ENCODE data around the gene NOL7. TPM values are rescaled to one million over a fixed set of nuclear protein-coding genes. Genes with fewer than 3 reads are reported as not detected.

NOL7 gene
- total RNA-seq, 1 donor from 2014 or later: 54.7 TPM

DNA sequence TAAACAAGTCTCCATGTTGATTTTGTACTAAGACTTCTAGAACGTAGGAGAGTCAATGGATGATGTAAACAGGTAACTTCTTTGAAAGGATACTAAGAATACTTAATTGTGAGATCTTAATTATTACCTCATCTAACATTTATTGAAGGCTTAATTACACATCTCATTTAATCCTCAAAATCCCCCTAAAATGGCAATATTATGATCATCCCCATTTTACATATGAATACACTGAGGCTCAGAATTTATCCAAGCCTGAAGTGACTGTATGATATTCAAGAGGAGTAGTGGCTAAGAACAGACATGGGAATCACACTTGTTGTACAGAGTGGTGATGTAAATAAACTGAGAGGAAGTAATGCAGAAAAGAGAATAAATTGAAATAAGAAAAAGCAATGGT lies 22.9 kb downstream of the NOL7 start:
- no peak for DNase-seq (ENCODE audit: low read depth, low spot score)
- Mint-ChIP-seq H3K9me3 (no peaks in the 10 kb centered on the region), H3K4me1 (peaks cover 13% of the 10 kb centered on the region), H3K27me3 (ENCODE audit: low read depth) (no peaks in the 10 kb centered on the region), H3K36me3 (ENCODE audit: low read depth) (peaks cover 16% of the 10 kb centered on the region), H3K4me3 (no peak overlapping the region), H3K27ac (ENCODE audit: unreplicated experiment) (no peak overlapping the region)
- TF ChIP-seq, protein P1, sequence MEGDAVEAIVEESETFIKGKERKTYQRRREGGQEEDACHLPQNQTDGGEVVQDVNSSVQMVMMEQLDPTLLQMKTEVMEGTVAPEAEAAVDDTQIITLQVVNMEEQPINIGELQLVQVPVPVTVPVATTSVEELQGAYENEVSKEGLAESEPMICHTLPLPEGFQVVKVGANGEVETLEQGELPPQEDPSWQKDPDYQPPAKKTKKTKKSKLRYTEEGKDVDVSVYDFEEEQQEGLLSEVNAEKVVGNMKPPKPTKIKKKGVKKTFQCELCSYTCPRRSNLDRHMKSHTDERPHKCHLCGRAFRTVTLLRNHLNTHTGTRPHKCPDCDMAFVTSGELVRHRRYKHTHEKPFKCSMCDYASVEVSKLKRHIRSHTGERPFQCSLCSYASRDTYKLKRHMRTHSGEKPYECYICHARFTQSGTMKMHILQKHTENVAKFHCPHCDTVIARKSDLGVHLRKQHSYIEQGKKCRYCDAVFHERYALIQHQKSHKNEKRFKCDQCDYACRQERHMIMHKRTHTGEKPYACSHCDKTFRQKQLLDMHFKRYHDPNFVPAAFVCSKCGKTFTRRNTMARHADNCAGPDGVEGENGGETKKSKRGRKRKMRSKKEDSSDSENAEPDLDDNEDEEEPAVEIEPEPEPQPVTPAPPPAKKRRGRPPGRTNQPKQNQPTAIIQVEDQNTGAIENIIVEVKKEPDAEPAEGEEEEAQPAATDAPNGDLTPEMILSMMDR (conservative IDR thresholded peaks at IDR 0.05): no peak

DNA sequence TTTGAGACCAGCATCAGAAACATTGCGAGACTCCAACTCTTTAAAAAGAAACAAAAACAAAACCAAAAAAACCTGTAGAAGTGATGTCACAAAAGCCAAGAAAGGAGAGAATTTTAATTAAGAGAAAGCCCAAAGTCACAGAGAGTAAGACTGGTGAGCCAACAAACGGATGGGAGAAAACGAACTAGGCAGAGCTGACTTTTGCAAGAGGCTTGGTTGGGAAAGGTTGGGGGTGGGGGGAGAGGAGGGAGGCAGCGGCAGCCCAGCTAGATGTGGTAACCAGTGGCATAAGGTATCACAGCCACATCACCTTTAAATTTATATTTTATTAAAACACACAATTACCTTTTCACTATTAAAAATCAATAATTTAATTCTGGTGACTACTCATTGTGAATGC lies 23.5 kb downstream of the NOL7 start:
- Mint-ChIP-seq H3K9me3 (no peaks in the 10 kb centered on the region), H3K4me3 (no peak overlapping the region), H3K36me3 (ENCODE audit: low read depth) (peaks cover 19% of the 10 kb centered on the region), H3K27ac (ENCODE audit: unreplicated experiment) (peak overlapping the region; percentile 35), H3K4me1 (peaks cover 13% of the 10 kb centered on the region), H3K27me3 (ENCODE audit: low read depth) (no peaks in the 10 kb centered on the region)
- TF ChIP-seq, protein P1 (conservative IDR thresholded peaks at IDR 0.05): no peak
- DNase-seq (ENCODE audit: low read depth, low spot score): no peak

DNA sequence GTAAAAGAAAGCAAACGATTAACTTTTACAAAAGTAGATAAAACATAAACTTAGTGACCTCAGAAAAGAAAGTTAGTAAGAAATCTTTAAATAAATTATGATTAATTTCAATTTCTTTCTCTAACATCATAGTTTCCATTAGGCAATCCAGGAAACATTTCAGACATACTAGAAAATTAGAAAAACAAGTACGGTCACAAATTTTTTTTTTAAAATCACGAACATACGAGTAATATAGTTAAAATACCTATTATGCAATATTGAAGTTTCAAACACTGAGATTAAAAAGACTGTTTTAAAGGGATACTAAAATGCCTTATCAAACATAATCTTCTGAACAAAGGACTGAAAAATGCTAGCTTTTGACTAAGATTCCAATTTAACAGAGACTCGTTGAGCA lies 26.2 kb downstream of the NOL7 start:
- Mint-ChIP-seq H3K4me3 (no peak overlapping the region), H3K27me3 (ENCODE audit: low read depth) (no peaks in the 10 kb centered on the region), H3K9me3 (no peaks in the 10 kb centered on the region), H3K27ac (ENCODE audit: unreplicated experiment) (no peak overlapping the region), H3K4me1 (peaks cover 7% of the 10 kb centered on the region), H3K36me3 (ENCODE audit: low read depth) (peaks cover 17% of the 10 kb centered on the region)
- DNase-seq (ENCODE audit: low read depth, low spot score): no peak
- TF ChIP-seq, protein P1 (conservative IDR thresholded peaks at IDR 0.05): no peak

DNA sequence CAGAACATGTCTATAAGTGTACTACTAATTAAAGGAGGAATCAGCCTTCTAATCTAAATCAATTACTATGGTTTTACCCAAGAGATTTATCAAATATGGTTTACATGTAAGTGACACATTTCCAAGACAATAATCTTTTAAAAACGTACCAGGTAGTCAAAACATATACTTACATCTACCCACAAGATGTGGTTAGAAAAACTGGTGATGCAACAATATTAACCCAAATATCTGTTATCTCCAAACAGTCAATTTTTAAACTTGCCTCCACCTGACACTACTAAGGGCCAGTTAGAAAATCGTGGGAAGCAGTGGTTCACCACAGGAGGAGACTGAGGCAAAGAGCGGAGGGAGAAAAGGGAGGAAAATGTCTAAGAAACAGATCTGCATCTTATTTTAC lies 28.0 kb downstream of the NOL7 start:
- Mint-ChIP-seq H3K27me3 (ENCODE audit: low read depth) (no peaks in the 10 kb centered on the region), H3K36me3 (ENCODE audit: low read depth) (peaks cover 13% of the 10 kb centered on the region), H3K4me1 (no peaks in the 10 kb centered on the region), H3K4me3 (no peak overlapping the region), H3K9me3 (no peaks in the 10 kb centered on the region), H3K27ac (ENCODE audit: unreplicated experiment) (no peak overlapping the region)
- TF ChIP-seq, protein P1 (conservative IDR thresholded peaks at IDR 0.05): no peak
- no peak for DNase-seq (ENCODE audit: low read depth, low spot score)

DNA sequence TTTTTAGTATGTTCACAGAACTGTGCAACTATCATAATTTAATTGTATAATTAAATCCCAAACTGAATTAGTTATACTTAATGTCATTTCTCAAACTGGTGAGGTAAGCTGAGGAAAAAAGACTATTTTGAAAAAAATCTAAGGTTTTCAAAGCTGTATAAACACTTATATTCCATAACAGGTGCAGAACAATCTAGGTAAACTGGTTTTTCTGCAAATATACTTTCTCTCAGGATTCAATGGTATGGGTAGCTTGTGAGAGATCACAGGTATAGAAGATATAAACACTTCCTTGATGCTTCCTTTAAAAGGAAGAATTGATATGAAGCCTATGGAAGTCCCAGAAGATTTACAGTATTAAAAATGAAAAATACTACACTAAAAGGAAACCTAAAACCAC lies 33.7 kb downstream of the NOL7 start:
- Mint-ChIP-seq H3K27ac (ENCODE audit: unreplicated experiment) (no peak overlapping the region), H3K9me3 (no peaks in the 10 kb centered on the region)

More for the DNA sequence above, 33.7 kb downstream of the NOL7 start:
- TF ChIP-seq, protein P1 (conservative IDR thresholded peaks at IDR 0.05): no peak
- DNase-seq (ENCODE audit: low read depth, low spot score): no peak
- Mint-ChIP-seq H3K36me3 (ENCODE audit: low read depth) (peaks cover 8% of the 10 kb centered on the region), H3K27me3 (ENCODE audit: low read depth) (no peaks in the 10 kb centered on the region), H3K4me1 (no peaks in the 10 kb centered on the region), H3K4me3 (no peak overlapping the region)

Measured in neural crest cell (in vitro differentiated cells).